ENCODE measurements around the gene ABLIM2. TPM values are rescaled to one million over a fixed set of nuclear protein-coding genes. Genes with fewer than 3 reads are reported as not detected.

Gene ABLIM2
- total and polyA plus RNA-seq, 3 donors from 2014 or later: 5.2 to 7.5 (median 6.9) TPM

DNA sequence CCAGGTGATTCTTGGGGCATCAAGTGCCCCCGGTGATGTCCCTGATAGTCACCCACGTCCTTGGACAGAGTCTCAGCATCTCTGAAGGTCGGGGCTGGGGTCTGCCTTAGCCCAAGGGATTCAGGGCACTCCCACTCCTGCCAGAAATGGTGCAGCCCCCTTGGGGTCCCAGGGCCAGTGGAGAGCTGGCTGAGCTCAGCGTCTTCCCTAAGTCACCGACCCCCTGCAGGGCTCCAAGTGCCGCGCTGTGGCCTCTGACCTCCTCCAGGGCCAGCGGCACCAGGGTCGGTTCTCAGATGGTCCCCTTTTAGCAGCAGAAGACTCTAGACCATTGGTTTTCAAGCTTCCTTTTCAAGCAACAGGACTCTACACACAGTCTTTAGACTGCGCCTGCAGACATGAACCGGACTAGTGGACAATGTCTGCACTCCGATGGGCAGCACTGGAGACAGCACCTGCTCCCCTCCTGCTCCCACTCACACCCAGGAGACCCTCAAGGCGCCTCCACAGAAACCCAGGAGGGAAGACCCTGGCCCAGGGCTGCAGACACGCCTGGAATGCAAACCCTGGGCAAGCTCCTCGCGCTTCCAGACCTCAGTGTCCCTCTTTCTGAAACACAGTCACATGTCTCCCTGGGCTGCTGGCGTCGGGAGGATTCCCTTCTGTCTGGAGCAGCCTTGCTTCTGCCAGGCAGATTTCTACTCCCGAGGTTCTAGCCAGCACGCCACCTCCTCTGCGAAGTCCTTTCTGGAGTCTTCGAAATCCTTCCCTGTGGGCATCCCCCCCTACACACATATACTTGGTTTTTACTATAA lies 53.9 kb downstream of the ABLIM2 start:
- Histone ChIP-seq H3K4me3 (no peak overlapping the region), H3K4me1 (peaks cover 15% of the 10 kb centered on the region), H3K27me3 (no peaks in the 10 kb centered on the region), H3K36me3 (ENCODE audit: low read depth, missing control alignments) (no peaks in the 10 kb centered on the region), H3K9me3 (no peaks in the 10 kb centered on the region), H3K27ac (no peak overlapping the region)
- WGBS, 2 donors: 79 to 86% methylated on average over 10 to 22 of the region's 22 CpGs
- TF ChIP-seq, protein P1, sequence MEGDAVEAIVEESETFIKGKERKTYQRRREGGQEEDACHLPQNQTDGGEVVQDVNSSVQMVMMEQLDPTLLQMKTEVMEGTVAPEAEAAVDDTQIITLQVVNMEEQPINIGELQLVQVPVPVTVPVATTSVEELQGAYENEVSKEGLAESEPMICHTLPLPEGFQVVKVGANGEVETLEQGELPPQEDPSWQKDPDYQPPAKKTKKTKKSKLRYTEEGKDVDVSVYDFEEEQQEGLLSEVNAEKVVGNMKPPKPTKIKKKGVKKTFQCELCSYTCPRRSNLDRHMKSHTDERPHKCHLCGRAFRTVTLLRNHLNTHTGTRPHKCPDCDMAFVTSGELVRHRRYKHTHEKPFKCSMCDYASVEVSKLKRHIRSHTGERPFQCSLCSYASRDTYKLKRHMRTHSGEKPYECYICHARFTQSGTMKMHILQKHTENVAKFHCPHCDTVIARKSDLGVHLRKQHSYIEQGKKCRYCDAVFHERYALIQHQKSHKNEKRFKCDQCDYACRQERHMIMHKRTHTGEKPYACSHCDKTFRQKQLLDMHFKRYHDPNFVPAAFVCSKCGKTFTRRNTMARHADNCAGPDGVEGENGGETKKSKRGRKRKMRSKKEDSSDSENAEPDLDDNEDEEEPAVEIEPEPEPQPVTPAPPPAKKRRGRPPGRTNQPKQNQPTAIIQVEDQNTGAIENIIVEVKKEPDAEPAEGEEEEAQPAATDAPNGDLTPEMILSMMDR (IDR thresholded peaks at IDR 0.05): no peak
- no peak for TF ChIP-seq POLR2A (IDR thresholded peaks at IDR 0.05)
- no peak for DNase-seq
- intact Hi-C loops (cut with DNase I; ENCODE audit: low total_unique reads): no loop called here

DNA sequence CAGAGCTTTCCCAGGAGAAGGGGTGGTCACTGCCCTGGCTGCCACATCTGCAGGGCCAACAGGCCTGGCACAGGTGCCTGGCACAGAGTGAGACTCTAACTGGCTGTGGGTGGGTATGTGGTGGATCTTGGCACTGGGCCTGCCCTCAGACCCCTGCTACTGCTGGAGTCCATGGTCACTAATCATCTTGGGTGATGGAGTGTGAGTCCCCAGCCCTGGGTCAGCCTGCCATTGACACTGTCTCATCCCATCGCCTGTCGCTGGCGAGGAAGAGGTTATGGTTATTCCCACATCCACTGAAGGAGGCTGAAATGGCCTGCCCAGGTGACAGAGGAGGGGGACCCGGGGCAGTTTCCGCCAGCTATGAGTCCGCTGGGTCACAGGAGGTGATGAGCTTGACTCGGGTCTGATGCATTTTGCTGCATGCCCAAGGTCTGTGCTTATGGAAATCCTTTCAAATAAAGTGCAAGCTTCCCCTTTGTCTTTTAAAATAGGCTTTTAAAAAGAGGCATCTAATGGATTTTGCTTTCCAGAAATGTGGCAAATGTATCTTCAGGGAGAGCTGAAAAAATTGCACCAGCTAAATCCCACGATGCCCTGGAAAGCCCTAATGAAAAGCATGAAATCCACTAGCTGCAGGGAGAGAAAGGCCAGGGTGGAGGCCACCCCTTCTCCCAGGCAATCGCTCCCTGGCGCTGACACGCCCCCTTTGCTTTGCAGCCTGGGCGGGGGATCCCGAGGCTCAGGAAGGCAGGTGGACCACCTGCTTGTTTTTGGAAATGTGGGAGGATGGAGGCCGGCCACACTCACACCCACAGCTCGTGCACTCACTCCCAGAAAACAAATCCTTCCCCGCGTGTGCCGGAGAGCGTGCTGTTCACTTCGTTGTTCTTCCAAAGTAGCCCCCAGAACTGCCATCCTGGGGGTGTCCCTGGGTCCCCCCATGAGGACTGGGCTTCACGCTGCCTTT lies 54.9 kb downstream of the ABLIM2 start:
- Histone ChIP-seq H3K9me3 (no peaks in the 10 kb centered on the region), H3K36me3 (ENCODE audit: low read depth, missing control alignments) (no peaks in the 10 kb centered on the region), H3K27ac (no peak overlapping the region), H3K4me1 (peaks cover 15% of the 10 kb centered on the region), H3K27me3 (no peaks in the 10 kb centered on the region), H3K4me3 (no peak overlapping the region)
- DNase-seq: no peak
- 76 to 87% methylated on average over 16 to 21 of the region's 21 CpGs for WGBS, 2 donors
- intact Hi-C loops (cut with DNase I; ENCODE audit: low total_unique reads): no loop called here
- TF ChIP-seq POLR2A (IDR thresholded peaks at IDR 0.05): no peak
- TF ChIP-seq, protein P1 (IDR thresholded peaks at IDR 0.05): no peak

DNA sequence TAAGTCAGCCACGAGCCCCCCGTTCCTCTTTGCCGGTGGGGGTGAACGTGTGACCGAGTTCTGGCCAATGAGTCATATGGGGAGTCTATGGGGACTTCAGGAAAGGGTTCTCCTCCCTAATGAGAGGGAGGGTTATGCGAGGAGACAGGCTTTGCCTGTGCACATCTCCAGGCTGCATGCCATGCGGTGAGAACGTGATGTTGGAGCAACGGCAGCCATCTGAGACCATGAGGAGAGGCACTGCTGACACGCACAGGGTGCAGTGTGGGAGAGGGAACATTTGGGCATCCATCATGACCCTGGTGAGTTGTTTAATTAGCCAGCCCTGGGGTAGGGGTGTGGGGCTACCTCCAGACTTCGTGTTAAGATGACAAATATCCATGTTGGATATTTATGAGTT lies 55.8 kb downstream of the ABLIM2 start:
- H3K4me1 ChIP-seq: peaks cover 15% of the 10 kb centered on the region
- no peaks in the 10 kb centered on the region for H3K36me3 ChIP-seq (ENCODE audit: low read depth, missing control alignments)
- WGBS, 2 donors: 93 to 97% methylated on average over 11 of the region's 11 CpGs
- no peak overlapping the region for H3K27ac ChIP-seq
- no peak for DNase-seq
- no peaks in the 10 kb centered on the region for H3K27me3 ChIP-seq
- H3K9me3 ChIP-seq: no peaks in the 10 kb centered on the region
- H3K4me3 ChIP-seq: no peak overlapping the region
- TF ChIP-seq, protein P1 (IDR thresholded peaks at IDR 0.05): no peak
- TF ChIP-seq POLR2A (IDR thresholded peaks at IDR 0.05): no peak
- intact Hi-C loops (cut with DNase I; ENCODE audit: low total_unique reads): no loop called here

DNA sequence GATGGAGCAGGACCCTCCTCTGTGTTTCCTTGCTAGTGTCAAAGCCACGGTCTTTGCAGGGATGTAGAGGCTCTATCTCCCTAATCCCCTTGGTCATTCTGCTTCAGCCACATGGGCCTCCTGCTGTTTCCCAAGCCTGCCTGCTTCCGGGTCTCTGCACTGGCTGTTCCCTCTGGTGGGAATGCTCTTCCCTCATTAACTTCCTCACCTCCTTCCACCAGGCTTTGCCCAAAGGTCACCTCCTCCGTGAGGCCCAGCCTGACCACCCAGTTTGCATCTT lies 56.6 kb downstream of the ABLIM2 start:
- H3K27me3 ChIP-seq: no peaks in the 10 kb centered on the region
- no peak overlapping the region for H3K27ac ChIP-seq
- no peak for TF ChIP-seq POLR2A (IDR thresholded peaks at IDR 0.05)
- TF ChIP-seq, protein P1 (IDR thresholded peaks at IDR 0.05): no peak
- H3K9me3 ChIP-seq: no peaks in the 10 kb centered on the region
- intact Hi-C loops (cut with DNase I; ENCODE audit: low total_unique reads): no loop called here
- no peak overlapping the region for H3K4me3 ChIP-seq
- no peaks in the 10 kb centered on the region for H3K36me3 ChIP-seq (ENCODE audit: low read depth, missing control alignments)
- 84 to 93% methylated on average over 3 of the region's 3 CpGs for WGBS, 2 donors
- peaks cover 15% of the 10 kb centered on the region for H3K4me1 ChIP-seq
- no peak for DNase-seq
